Kidney capillary endothelial cell (primary cell): ENCODE data around the gene LIN28B.

Experiments used
- DNase-seq: peaks from one replicate; pipeline ENCODE4 v3.0.0-alpha.2; 2018; ENCODE audit warnings: low spot score

Gene LIN28B

DNA sequence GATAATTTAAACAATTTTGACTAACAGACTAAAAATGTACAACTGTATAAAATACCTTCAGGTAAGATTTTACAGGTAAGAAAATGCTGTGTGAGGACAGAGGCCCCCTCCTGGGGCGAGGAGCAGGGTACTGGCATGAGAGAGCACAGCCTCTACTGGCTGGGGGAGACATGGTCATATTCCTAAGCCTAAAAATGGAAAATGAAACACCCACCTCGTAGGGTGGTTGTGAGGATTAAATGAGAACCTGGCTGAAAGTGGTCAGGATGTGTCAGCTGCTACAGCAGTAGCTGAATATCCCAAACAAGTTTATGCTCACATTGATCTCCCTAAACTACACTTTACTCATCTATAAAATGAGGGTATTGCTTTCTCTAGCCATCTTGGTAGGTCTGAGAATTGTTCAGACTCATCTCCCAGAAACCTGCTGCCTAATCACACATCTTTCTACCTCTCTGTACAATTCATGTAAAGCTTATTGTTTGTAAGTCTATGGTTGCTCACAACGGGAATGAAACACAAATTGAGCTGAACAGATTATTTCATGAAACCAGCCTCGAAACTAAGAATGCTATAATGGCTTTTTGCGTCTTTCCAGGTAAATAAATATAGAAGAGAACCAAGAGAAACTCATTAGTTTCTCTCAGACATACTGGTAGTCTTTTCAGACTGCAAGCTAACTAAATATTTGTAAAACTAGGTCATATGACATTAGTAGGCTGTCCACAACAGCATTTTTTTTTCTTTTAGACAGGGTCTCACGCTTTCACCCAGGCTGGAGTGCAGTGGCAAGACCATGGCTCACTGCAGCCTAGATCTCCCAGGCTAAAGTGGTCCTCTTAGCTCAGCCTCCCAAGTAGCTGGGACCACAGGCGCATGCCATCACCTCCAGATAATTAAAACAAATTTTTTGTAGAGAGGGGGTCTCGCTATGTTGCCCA, 153.3 kb downstream of the LIN28B start:
- DNase-seq = no peak

DNA sequence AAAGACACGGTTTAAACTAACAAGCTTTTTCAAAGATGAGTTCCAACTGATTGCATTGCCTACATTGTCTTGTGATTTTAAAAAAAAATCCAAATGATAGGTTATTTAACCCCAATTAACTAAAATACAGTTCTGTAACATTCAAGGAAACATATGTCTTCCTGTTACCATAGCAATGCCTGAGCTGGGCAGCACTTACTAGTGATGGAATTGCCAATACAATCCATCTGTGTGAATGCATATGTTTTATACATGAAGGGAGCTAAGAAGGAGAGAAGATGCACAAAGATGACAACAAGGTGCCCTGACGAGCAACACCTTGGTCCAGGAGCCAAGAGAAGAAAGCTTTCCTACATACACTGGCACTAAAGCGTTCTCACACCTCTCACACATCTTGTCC, 154.2 kb downstream of the LIN28B start:
- no peak for DNase-seq

DNA sequence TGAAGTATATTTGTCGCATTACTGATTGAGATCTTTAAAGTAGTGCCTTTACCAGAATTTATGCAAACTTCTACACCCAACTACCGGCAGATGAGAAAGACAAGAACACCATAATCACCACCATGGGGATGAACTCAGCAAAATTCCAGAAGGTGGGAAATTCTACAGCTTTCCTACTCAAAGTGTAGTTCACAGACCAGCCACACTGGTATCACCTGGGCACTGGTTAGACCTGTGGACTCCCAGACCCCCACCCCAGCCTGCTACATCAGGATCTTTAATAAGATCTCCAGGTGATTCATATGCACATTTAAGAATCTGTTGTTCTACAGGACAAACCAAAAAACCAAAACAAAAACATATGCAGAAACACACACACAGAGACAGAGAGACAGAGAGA, 155.0 kb downstream of the LIN28B start:
- no peak for DNase-seq

DNA sequence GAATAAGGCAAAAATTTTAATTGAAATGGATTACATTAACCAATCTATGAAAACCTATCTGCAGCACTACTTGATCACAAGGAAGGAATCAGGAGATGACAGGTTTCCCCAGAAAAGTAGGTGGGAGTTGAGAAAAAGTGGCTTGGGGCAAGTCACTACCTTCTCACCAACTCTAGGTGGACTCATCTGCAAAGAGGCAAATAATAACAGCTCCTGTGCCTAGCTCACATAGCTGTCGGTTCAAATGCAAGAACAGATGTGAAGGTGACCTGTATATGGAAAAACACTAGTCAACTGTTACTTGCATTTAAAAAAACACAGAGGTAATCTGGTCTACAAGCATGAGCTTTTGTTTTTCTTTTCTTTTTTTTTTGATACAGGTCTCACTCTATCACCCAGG, 155.7 kb downstream of the LIN28B start:
- no peak for DNase-seq

DNA sequence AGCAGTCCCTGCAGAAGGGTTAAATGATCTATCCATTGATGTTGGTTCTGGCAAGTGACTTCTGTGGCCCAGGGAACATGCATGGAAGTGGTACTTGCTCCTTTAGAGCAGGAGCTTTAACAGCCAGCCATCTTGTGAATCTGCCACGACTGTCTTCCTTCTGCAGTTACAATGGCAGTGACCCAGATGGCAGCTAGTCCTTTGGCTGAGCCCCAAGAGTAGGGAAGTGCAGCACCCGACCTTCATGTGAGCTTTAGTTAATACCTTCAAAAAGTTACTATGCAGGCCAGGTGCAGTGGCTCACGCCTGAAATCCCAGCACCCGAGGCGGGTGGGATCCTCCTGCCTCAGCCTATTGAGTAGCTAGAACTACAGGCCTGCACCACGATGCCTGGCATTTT, 156.5 kb downstream of the LIN28B start:
- DNase-seq = no peak

DNA sequence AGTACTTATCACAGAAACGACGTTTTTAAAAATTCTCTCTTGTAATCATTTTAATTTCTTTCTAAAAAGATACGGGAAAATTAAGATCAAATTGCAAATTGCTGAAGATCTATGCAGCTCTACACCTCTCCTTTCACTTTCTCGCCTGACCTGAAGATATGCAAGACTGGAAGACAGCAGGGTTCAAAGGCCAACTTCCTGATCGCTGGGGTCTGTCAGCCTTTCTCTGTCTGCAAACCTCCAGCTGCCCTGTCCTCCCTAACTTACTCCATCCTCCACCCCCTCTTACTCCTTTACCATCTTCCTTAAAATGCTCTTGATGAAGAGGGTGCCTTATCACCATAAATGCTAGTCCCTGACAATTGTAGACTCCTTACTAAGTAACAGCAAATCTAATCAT, 159.2 kb downstream of the LIN28B start:
- no peak for DNase-seq

DNA sequence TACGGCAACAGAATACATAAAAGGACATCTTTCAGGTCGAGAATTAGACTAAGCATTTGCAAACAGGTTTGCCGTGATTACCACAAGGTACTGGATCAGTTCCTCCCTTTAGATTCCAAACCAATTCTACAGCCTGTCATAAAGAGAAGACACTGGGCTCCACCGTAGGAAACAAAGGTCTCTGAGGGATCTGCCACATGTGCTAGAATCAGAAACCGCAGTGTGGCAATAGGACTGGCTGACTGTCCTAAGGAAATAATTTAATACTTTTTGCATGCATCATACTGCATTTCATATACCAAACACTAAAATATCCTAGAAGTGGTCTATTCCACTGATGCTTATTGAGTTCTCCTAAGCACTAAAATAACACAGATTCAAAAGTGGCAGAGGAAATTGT, 163.7 kb downstream of the LIN28B start:
- DNase-seq = no peak

DNA sequence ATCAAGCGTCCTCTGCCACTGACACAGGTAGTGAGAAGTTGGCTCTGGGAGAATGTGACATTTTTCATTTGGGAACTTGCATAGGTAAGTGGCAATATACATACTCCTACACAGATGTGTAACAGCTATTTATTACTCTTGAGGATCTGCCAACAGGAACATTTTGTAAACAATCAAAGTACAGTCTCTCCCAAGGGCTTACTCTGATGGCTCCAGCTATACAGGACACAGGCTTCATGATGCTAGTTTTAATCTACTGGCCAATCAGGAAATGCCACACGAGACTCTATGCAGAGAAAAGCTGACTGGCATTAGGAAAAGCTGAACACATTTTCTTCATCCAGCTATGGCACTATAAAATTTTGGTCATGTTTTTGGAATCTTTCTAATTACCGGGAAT, 165.1 kb downstream of the LIN28B start:
- DNase-seq = no peak

DNA sequence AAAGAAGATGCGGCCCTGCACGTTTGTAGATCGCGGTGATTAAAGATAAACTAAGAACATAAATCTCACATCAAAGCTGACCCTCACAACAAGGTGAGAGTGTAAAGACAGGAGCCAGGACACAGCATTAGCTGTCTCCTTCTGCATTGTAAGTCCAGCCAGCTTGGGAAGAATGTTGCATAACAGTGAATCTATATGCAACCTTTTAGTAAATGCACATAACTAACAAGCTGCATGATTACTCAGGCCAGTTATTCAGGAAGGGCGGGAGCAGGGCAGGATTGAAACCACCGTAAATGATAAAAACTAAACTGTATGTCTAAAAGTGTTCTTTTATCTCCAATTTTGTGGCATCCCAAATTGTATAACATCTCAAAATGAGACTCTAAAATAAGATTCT, 165.8 kb downstream of the LIN28B start:
- no peak for DNase-seq
